ENCODE results near the gene CD151. TPM values are rescaled to one million over a fixed set of nuclear protein-coding genes. Genes with fewer than 3 reads are reported as not detected.

CD151 gene
- total RNA-seq, 1 donor from 2014 or later: 377 TPM

DNA sequence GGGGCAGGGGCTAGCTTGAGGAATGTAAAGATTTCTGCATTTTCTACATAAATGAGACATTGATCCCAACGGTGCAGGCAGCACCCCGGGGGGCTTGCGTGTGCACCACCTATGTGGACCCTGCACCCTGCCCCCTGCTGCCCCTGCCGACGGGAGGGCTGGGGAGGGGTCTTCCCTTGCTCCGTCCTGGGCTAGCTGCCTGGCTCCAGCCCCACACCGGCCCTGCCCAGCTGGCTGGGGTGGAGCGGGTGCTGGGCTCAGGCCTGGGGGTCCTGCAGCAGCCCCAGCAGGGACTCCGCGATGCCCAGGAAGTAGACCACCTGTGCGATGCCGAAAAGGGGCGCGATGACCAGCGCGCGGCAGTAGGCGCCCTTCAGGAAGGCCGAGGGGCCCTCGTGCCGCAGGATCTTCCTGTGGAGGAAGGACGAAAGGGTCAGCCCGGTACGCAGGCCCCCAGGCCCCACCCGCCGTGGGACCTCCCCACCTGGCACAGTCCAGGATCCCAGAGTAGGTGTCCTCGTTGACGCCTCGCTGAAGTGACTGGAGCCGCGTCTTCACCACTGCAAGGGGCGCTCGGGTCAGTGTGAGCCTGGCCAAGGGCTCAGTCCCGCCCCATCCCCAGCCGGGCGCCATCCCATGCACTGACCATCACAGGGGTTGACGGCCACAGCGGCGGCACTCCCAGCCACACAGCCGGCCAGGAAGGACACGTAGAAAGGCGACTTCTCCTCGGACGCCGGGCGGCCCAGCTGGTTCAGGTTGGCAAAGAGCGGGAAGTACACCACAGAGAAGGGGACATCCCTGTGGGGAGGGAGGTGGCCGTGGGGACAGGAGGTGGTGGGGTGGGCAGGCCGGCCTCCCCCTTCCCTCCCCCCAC is 40.9 kb upstream of the CD151 start:
- H3K4me1 Mint-ChIP-seq (ENCODE audit: unreplicated experiment): peaks cover 18% of the 10 kb centered on the region
- TF ChIP-seq, protein P1, sequence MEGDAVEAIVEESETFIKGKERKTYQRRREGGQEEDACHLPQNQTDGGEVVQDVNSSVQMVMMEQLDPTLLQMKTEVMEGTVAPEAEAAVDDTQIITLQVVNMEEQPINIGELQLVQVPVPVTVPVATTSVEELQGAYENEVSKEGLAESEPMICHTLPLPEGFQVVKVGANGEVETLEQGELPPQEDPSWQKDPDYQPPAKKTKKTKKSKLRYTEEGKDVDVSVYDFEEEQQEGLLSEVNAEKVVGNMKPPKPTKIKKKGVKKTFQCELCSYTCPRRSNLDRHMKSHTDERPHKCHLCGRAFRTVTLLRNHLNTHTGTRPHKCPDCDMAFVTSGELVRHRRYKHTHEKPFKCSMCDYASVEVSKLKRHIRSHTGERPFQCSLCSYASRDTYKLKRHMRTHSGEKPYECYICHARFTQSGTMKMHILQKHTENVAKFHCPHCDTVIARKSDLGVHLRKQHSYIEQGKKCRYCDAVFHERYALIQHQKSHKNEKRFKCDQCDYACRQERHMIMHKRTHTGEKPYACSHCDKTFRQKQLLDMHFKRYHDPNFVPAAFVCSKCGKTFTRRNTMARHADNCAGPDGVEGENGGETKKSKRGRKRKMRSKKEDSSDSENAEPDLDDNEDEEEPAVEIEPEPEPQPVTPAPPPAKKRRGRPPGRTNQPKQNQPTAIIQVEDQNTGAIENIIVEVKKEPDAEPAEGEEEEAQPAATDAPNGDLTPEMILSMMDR (IDR thresholded peaks at IDR 0.05): no peak
- no peaks in the 10 kb centered on the region for H3K36me3 Mint-ChIP-seq (ENCODE audit: unreplicated experiment)
- no peak overlapping the region for H3K4me3 Mint-ChIP-seq (ENCODE audit: unreplicated experiment)
- H3K9me3 Mint-ChIP-seq (ENCODE audit: unreplicated experiment): no peaks in the 10 kb centered on the region
- H3K27me3 Mint-ChIP-seq (ENCODE audit: unreplicated experiment): no peaks in the 10 kb centered on the region
- no peak overlapping the region for H3K27ac Mint-ChIP-seq (ENCODE audit: unreplicated experiment)
- no peak for DNase-seq (ENCODE audit: extremely low spot score, unreplicated experiment)

DNA sequence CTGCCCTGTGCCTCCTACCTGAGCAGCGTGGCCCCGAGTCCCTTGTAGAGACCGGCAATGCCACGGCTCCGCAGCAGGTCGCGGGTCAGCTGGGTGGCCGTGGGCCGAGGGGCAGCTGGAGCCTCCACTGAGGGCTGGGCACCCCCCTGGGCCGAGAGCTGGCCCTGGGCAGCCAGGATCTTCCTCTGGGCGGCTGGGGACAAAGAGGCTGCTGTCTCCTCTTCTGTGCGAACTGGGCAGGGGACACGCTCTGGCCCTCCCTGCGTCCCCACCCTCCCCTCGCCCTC is 40.3 kb upstream of the CD151 start:
- Mint-ChIP-seq H3K27me3 (ENCODE audit: unreplicated experiment) (no peaks in the 10 kb centered on the region), H3K27ac (ENCODE audit: unreplicated experiment) (no peak overlapping the region), H3K9me3 (ENCODE audit: unreplicated experiment) (no peaks in the 10 kb centered on the region), H3K36me3 (ENCODE audit: unreplicated experiment) (no peaks in the 10 kb centered on the region), H3K4me1 (ENCODE audit: unreplicated experiment) (peaks cover 22% of the 10 kb centered on the region), H3K4me3 (ENCODE audit: unreplicated experiment) (no peak overlapping the region)
- TF ChIP-seq, protein P1 (IDR thresholded peaks at IDR 0.05): no peak
- DNase-seq (ENCODE audit: extremely low spot score, unreplicated experiment): no peak

DNA sequence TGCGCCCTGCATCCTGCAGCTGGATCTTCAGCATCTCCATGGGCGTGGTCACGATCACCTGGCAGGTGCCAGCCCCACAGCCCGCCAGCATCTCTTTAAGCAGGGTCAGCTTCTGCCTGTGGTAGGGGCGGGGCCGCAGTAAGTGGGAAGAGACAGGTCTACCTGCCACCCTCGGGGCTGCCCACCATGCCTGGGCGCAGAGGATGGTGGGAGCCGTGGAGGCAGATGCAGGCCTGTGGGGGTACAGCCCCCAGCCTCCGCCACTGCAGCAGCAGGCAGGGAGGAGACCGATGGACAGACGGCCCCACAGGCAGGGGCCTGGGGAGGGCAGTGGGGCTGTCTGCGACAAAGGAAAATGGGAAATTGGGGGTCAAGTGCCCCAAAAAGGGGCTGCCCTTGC is 39.9 kb upstream of the CD151 start:
- DNase-seq (ENCODE audit: extremely low spot score, unreplicated experiment): no peak
- Mint-ChIP-seq H3K4me3 (ENCODE audit: unreplicated experiment) (no peak overlapping the region), H3K27me3 (ENCODE audit: unreplicated experiment) (no peaks in the 10 kb centered on the region), H3K27ac (ENCODE audit: unreplicated experiment) (no peak overlapping the region), H3K9me3 (ENCODE audit: unreplicated experiment) (no peaks in the 10 kb centered on the region), H3K4me1 (ENCODE audit: unreplicated experiment) (peaks cover 22% of the 10 kb centered on the region), H3K36me3 (ENCODE audit: unreplicated experiment) (no peaks in the 10 kb centered on the region)
- TF ChIP-seq, protein P1 (IDR thresholded peaks at IDR 0.05): no peak

DNA sequence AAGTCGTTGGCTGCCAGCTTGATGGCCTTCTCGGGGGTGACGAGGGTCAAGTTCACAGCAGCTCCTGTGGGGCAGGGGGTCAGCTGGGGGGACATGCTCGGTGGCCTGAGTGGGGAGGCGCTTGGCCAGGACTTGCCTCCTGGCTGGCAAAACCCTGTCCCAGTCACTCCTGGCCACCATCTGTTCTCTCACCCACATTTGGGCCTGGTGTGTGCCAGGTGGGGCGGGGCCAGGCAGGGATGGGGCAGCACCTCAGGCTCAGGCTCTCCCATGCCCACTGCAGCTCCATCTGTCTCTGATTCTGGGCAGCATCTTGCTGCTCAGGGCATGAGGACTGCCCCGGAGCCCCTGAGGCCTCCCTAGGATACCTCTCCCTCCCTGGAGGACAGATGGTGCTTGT is 39.2 kb upstream of the CD151 start:
- Mint-ChIP-seq H3K36me3 (ENCODE audit: unreplicated experiment) (no peaks in the 10 kb centered on the region), H3K4me1 (ENCODE audit: unreplicated experiment) (peaks cover 22% of the 10 kb centered on the region), H3K9me3 (ENCODE audit: unreplicated experiment) (no peaks in the 10 kb centered on the region), H3K4me3 (ENCODE audit: unreplicated experiment) (no peak overlapping the region), H3K27me3 (ENCODE audit: unreplicated experiment) (no peaks in the 10 kb centered on the region), H3K27ac (ENCODE audit: unreplicated experiment) (no peak overlapping the region)
- DNase-seq (ENCODE audit: extremely low spot score, unreplicated experiment): no peak
- TF ChIP-seq, protein P1 (IDR thresholded peaks at IDR 0.05): no peak

DNA sequence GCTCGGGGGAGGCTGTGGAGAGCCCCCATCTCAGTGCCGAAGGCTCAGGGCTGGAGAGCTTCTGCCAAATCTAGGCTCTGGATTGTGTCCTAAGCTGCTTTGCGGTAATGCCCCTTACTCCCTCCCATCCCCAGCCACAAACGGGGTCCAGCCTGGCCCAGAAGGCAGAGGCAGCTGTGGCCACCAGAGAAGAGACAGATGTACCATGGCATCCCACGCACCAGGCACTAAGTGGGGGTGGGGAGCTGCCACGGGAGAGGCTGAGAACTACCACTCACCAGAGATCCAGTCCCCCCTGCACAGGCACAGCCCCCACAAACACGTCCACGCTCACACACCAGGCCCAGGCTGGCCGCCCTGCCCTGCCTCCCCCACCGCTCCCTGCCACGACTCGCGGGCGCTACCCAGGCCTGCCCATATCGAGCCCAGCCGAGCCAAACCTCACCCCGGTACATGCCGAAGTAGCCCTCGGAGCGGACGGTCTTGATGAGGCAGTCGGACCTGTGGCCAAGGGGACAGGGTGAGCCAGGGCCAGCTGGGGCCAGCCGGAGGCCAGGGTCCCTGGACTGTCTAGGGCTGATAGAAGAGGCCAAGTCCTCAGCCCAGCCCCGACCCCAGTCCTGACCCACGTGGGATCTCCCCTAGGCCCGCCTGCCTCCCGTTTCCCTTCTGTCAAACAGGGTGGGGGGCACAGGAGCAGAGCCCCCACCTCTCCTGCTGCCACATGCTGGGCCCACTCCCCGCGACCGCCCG is 38.6 kb upstream of the CD151 start:
- DNase-seq (ENCODE audit: extremely low spot score, unreplicated experiment): no peak
- TF ChIP-seq, protein P1 (IDR thresholded peaks at IDR 0.05): no peak
- H3K36me3 Mint-ChIP-seq (ENCODE audit: unreplicated experiment): no peaks in the 10 kb centered on the region
- no peaks in the 10 kb centered on the region for H3K27me3 Mint-ChIP-seq (ENCODE audit: unreplicated experiment)
- no peak overlapping the region for H3K4me3 Mint-ChIP-seq (ENCODE audit: unreplicated experiment)
- peaks cover 22% of the 10 kb centered on the region for H3K4me1 Mint-ChIP-seq (ENCODE audit: unreplicated experiment)
- H3K9me3 Mint-ChIP-seq (ENCODE audit: unreplicated experiment): no peaks in the 10 kb centered on the region
- no peak overlapping the region for H3K27ac Mint-ChIP-seq (ENCODE audit: unreplicated experiment)
